Muscle of leg (tissue), 11 donors: ENCODE measurements around the gene IL17B. TPM values are rescaled to one million over a fixed set of nuclear protein-coding genes. Genes with fewer than 3 reads are reported as not detected.
A peak's percentile ranks its signal among the peaks of the same experiment; 100 is the strongest.

Experiments
- DNase-seq: peaks from one replicate; pipeline ENCODE4 v3.0.0; 2013
- H3K27ac ChIP-seq: one replicate; pipeline ENCODE4 v1.5.1; 2013; ENCODE audit warnings: mild to moderate bottlenecking, low read length, control low read depth
- H3K27me3 ChIP-seq: one replicate; pipeline ENCODE4 v1.6.1; 2013; ENCODE audit warnings: low read length; ENCODE audit not compliant: control insufficient read depth, insufficient read depth
- H3K36me3 ChIP-seq: one replicate; pipeline ENCODE4 v1.6.1; 2013; ENCODE audit warnings: low read length; ENCODE audit not compliant: control insufficient read depth, insufficient read depth
- H3K4me1 ChIP-seq: one replicate; pipeline ENCODE4 v1.6.1; 2013; ENCODE audit warnings: low read length; ENCODE audit not compliant: control insufficient read depth, insufficient read depth
- H3K4me3 ChIP-seq: one replicate; pipeline ENCODE4 v1.5.1; 2013; ENCODE audit warnings: low read length, control low read depth
- H3K9me3 ChIP-seq: replicated peaks from 2 replicates; pipeline ENCODE4 v1.6.1; 2013; ENCODE audit warnings: low read depth, low read length; ENCODE audit not compliant: control insufficient read depth
- WGBS: methylation state at CpG from one replicate; pipeline ENCODE4 v1.1.5; 2013; ENCODE audit warnings: missing lambda C conversion rate; ENCODE audit not compliant: insufficient coverage; 5-methylcytosine and 5-hydroxymethylcytosine counted together
- polyA plus RNA-seq, 8 donors: library from polyadenylated mRNA; unstranded; fragments of 120-200 nt; gene quantifications; one replicate each; pipeline versions ENCODE4 v1.2.1 to v1.2.3, GENCODE V29; 2013; ENCODE audit warnings: inconsistent platforms in 1 of 8, low replicate concordance in 1 of 8; ENCODE audit not compliant: insufficient read length in 8 of 8, insufficient read depth in 1 of 8
- total RNA-seq: library from RNA; stranded (reverse); fragments of 120-200 nt; gene quantifications from one replicate; pipeline ENCODE4 v1.2.4, GENCODE V29; 2013

Gene IL17B
- total and polyA plus RNA-seq, 9 donors: 151 to 423 (median 289) TPM

DNA sequence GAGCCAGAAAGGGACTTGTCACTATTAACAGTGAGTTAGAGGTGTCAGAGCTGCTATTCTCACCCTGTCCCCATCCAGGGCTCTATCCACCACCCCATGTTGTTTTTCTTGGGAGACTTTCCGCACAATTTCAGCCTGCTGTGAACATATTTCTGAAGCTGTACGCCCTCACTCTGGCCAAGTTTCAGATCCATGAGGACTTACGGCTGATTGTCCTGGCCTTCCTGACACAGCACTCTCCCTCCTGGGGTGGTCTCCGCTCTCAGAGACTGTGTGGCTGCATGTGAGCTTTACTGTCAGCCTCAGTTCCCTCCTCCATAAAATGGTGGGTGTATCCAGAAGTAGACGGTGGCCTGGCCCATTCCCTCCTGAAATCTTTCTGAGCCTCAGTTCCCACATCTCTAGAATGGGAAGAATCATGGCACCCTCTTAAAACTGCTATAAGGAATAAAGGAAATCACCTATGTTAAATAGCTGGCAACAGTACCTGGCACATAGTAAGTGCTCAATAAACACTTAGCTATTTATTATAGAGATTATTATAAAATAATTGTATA lies 804 bp upstream of the IL17B start:
- Histone ChIP-seq H3K9me3 (no peaks in the 10 kb centered on the region), H3K27me3 (no peaks in the 10 kb centered on the region), H3K27ac (peak overlapping the region; percentile 82), H3K4me1 (peaks cover 67% of the 10 kb centered on the region), H3K4me3 (no peak overlapping the region), H3K36me3 (peaks cover 3% of the 10 kb centered on the region)
- 72% methylated on average over 3 of the region's 5 CpGs for WGBS
- no peak for DNase-seq

DNA sequence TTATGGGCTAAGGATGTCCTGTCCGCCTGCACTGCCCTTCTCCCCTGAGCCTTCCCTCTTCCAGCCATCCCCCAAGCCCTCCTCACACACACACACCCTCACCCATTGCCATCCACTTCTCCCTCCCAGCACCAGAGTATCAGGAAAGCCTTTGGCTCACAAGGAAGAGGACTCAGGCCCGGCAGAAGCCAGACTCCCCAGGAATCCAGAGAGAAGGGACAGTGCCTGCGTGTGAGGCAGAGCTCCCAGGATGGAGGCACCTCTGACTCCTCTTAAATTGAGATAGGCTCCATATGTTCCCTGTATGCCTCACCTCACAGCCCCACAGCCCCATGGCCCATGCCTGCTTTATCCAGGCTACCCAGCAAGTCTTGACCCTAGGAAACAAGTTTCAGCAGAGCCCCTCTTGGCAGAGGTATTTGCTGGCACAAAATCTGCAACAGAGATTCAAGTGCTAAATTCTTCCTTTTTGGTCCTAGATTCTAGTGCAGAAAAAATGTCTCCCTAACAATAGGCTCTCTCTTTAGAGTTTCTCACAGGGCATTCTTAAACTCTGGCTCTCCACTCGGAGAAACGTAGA lies 761 bp downstream of the IL17B start:
- Histone ChIP-seq H3K36me3 (peaks cover 15% of the 10 kb centered on the region), H3K4me3 (peak overlapping the region; percentile 38), H3K27me3 (no peaks in the 10 kb centered on the region), H3K4me1 (peaks cover 70% of the 10 kb centered on the region), H3K27ac (peak overlapping the region; percentile 82), H3K9me3 (no peaks in the 10 kb centered on the region)
- no peak for DNase-seq
- WGBS: 34% methylated on average over 2 of the region's 5 CpGs

DNA sequence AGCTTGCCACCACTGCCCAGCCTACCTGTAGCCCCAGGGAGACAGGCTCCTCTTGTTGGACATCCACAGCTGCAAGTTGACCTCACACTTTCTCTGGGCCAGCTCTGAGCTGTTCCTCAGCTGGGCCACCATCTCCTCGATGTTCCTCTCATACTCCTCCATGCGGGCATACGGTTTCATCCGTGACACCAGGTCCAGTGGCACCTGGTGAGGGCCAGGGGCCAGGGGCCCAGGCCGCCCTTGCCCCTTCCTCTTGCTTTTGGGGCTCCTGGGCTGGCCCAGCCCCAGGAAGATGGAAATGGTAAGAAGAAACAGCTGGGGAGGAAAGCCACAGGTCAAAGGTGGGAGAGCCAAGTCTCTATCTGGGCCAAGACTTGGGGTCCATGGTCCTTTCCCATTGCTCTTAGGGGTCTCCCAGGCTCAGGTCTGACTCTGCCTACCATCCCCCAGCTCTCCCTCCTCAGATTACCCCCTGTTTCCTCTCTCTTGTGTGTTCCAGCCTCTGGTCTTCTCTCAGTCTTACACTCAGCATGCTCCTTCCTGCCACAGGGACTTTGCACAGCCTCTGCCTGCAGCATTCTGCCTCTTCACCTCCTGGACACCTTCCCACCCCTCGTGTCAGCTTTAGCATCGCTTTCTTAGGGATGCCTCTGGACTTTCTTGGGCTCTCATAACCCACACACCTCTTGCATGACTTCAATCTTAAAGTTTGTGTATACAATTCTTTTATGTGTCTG lies 2.2 kb downstream of the IL17B start:
- Histone ChIP-seq H3K27ac (peak overlapping the region; percentile 49), H3K9me3 (no peaks in the 10 kb centered on the region), H3K27me3 (no peaks in the 10 kb centered on the region), H3K36me3 (peaks cover 20% of the 10 kb centered on the region), H3K4me3 (peak overlapping the region; percentile 11), H3K4me1 (peaks cover 69% of the 10 kb centered on the region)
- no peak for DNase-seq
- 89% methylated on average over 6 of the region's 7 CpGs for WGBS

DNA sequence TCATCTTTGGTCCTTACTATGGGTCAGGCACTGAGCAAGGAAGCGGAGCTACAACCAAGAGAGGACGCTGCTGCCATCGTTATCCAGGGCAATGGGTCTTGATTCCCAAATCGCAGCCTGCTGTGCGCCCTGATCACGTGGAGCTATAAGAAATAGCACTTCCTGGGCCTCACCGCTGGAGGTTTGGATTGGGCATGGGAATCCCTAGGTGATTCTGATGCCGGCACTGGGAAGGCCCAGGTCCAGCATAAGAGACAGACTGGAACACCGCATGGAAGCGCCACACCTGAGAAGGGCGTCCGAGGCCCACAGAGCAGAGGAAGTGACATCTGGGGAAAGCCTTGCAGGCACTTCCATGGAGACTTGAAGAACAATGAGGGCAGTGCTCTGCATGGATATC lies 3.0 kb downstream of the IL17B start:
- Histone ChIP-seq H3K9me3 (no peaks in the 10 kb centered on the region), H3K4me3 (no peak overlapping the region), H3K27ac (peak overlapping the region; percentile 49), H3K4me1 (peaks cover 69% of the 10 kb centered on the region), H3K27me3 (no peaks in the 10 kb centered on the region), H3K36me3 (peaks cover 22% of the 10 kb centered on the region)
- no peak for DNase-seq
- WGBS: 94% methylated on average over 11 of the region's 12 CpGs

DNA sequence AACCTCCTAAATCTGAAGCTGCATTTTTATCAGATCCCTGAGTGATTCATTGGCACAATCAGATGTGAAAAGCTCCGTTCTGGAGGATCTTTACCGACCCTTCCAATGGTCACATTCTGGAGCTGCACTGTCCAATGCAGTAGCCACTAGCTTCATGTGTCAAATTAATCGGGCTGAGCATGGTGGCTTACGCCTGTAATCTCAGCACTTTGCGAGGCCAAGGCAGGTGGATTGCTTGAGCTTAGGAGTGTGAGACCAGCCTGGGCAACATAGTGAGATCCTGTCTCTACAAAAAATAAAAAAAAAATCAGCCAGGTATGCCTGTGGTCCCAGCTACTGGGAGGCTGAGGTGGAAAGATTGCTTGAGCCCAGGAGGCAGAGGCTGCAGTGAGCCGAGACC lies 3.7 kb downstream of the IL17B start:
- H3K4me1 ChIP-seq: peaks cover 69% of the 10 kb centered on the region
- H3K27ac ChIP-seq: no peak overlapping the region
- H3K36me3 ChIP-seq: peaks cover 25% of the 10 kb centered on the region
- 43% methylated on average over 1 of the region's 6 CpGs for WGBS
- H3K4me3 ChIP-seq: no peak overlapping the region
- DNase-seq: no peak
- no peaks in the 10 kb centered on the region for H3K27me3 ChIP-seq
- no peaks in the 10 kb centered on the region for H3K9me3 ChIP-seq

DNA sequence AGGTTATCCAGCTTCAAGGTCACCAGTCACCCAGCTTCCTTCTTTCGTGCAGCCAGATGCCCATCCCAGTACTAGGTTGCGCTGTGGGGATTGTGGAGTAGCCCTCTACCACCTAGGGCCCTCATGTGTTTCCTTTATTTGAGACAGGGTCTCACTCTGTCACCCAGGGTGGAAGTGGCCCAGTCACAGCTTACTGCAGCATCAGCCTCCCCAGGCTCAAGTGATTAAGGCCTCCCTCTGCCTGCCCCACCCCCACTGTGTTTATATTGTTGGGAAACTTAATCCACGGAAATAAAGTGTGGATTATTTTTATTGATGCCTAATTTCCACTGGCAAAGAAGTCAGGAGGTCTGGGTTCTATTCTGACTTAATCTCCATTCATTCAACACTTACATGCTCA lies 4.3 kb downstream of the IL17B start:
- WGBS: no CpG with 5 or more reads among the region's 3 CpGs
- DNase-seq: no peak
- Histone ChIP-seq H3K4me3 (no peak overlapping the region), H3K36me3 (peaks cover 25% of the 10 kb centered on the region), H3K27ac (peak overlapping the region; percentile 7), H3K27me3 (no peaks in the 10 kb centered on the region), H3K9me3 (no peaks in the 10 kb centered on the region), H3K4me1 (peaks cover 68% of the 10 kb centered on the region)

DNA sequence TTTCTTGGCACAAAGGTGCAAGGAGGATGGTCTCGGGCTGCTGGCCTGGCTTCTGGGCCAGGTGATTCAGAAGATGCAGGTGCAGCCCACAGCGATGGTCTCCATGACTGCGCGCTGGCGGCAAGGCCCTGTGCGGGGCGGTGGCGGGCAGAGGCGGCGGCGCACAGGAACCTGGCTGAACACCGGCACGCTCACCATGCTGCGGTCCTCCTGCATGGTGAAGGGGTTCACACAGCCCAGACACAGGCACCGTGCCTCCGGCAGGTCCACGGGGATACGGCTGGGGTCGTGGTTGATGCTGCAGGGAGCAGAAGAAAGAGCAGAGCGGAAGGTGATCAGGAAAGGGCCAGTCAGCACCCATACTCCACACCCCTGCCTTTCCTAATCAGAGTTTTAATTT lies 4.8 kb downstream of the IL17B start:
- whole genome bisulfite sequencing: 93% methylated on average over 18 of the region's 20 CpGs
- H3K36me3 ChIP-seq: peaks cover 25% of the 10 kb centered on the region
- H3K4me3 ChIP-seq: no peak overlapping the region
- no peaks in the 10 kb centered on the region for H3K9me3 ChIP-seq
- peaks cover 63% of the 10 kb centered on the region for H3K4me1 ChIP-seq
- H3K27ac ChIP-seq: peak overlapping the region; percentile 7
- no peaks in the 10 kb centered on the region for H3K27me3 ChIP-seq
- DNase-seq: no peak

DNA sequence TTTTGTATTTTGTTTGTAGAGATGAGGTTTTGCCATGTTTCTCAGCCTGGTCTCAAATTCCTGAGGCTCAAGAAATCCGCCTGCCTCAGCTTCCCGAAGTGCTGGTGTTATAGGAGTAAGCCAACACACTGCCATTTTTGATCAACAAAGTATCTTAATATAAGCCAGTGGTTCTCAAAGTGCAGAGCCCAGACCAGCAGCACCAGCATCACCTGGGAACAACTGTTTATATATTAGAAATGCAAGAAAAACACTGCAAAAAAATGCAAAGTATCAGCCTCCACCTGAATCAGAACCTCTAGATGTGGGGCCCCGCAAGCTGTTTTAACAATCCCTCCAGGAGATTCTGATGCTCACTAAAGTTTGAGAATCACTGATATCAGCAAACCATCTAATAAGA lies 6.2 kb downstream of the IL17B start:
- no peak overlapping the region for H3K4me3 ChIP-seq
- H3K9me3 ChIP-seq: no peaks in the 10 kb centered on the region
- DNase-seq: no peak
- no peaks in the 10 kb centered on the region for H3K27me3 ChIP-seq
- WGBS: no CpG with 5 or more reads among the region's 3 CpGs
- H3K4me1 ChIP-seq: peaks cover 56% of the 10 kb centered on the region
- peak overlapping the region; percentile 20 for H3K27ac ChIP-seq
- H3K36me3 ChIP-seq: peaks cover 25% of the 10 kb centered on the region

DNA sequence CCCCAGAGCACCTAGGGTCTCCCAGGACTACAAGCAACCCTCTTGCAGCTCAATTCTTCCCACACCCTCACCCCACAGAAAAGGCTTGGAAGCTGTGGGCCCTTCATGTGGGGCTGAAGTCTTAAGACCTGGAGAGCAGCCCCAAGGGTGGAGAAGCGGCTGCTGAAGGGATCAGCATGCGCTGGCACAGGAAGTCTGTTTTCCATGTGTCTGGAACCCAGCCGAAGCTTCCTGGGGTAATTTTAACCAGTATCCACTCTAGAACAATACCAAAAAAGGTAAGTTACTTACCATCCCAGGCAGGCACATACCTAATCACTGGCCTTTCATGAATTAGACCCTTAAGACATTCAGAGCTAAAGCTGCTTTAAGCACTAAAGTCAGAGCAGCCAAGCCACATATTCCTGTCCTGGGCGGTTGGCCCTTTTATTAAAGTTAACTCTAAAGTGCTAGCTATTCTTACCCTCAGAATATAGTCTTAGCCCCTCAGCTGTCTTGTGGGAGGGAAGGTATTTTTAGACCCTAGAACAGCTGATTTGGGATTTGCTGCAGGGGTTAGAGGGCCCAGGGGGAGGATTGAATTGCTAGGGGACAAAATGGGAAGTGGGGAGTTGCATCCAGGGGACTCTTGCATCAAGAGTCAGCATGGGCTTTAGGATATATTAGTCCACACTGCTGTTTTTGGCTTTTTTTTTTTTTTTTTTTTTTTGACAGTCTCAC lies 6.9 kb downstream of the IL17B start:
- WGBS: 10% methylated on average over 3 of the region's 4 CpGs
- Histone ChIP-seq H3K27ac (peak overlapping the region; percentile 82), H3K27me3 (no peaks in the 10 kb centered on the region), H3K4me3 (no peak overlapping the region), H3K36me3 (peaks cover 25% of the 10 kb centered on the region), H3K4me1 (peaks cover 60% of the 10 kb centered on the region), H3K9me3 (no peaks in the 10 kb centered on the region)
- DNase-seq: peak; percentile 60

DNA sequence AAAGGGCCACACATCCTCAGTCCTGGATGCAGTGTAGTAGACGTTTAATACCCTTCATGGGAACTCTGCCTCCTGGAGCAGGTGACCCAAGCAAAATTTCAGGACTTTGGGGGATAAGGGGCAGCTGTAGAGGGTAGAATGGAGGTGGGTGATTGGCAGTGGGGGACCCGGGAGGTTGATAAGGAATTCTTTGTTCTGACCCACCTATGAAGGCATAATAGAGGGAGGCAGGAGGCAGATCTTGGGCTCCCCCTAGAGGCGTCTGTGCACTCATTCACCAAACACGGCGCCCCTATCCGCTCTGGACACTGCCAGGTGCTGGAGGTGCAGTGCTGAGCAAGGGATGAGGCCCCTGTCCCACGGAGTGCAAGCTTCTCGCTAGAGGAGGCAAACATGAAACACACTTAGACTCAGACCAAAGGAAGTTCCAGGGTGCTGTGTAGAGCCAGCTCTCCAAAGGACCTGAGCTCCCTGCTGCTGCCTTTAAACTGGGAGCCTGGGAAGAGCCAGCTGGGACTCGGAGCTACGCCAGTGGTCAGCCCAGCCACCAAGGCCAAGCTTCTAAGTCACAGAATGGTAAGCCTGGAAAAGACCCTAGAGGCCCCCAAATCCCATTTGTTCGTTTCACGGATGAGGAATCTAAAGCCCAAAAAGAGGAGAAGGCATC lies 7.7 kb downstream of the IL17B start:
- DNase-seq: peak; percentile 59
- H3K9me3 ChIP-seq: no peaks in the 10 kb centered on the region
- H3K4me1 ChIP-seq: peaks cover 57% of the 10 kb centered on the region
- H3K27me3 ChIP-seq: no peaks in the 10 kb centered on the region
- peaks cover 24% of the 10 kb centered on the region for H3K36me3 ChIP-seq
- peak overlapping the region; percentile 8 for H3K4me3 ChIP-seq
- H3K27ac ChIP-seq: peak overlapping the region; percentile 82
- whole genome bisulfite sequencing: 44% methylated on average over 10 of the region's 12 CpGs
